Keratinocyte (primary cell): ENCODE measurements around the gene PTPN4.

Experiments used
- EZH2 ChIP-seq: IDR thresholded peaks from one replicate; pipeline ENCODE4 v1.6.1; 2012; ENCODE audit warnings: inconsistent platforms, mild to moderate bottlenecking, low read length, moderate library complexity
- TF ChIP-seq, protein P1 (sequence below), 3 experiments: IDR thresholded peaks in 1 of 3; conservative IDR thresholded peaks in 1 of 3; optimal IDR thresholded peaks in 1 of 3; 2 replicates in 2 of 3; 3 replicates in 1 of 3; pipeline versions ENCODE3 to v1.5.1; 2011; ENCODE audit warnings: low read length in 3 of 3, mild to moderate bottlenecking in 3 of 3, moderate library complexity in 2 of 3, control low read depth in 1 of 3, inconsistent platforms in 1 of 3; ENCODE audit not compliant: insufficient read depth in 2 of 3; ENCODE audit errors: extremely low read depth in 1 of 3

GRCh38 chr2:119823734-119824334 lies 64.1 kb downstream of the PTPN4 start:
- TF ChIP-seq, protein P1, sequence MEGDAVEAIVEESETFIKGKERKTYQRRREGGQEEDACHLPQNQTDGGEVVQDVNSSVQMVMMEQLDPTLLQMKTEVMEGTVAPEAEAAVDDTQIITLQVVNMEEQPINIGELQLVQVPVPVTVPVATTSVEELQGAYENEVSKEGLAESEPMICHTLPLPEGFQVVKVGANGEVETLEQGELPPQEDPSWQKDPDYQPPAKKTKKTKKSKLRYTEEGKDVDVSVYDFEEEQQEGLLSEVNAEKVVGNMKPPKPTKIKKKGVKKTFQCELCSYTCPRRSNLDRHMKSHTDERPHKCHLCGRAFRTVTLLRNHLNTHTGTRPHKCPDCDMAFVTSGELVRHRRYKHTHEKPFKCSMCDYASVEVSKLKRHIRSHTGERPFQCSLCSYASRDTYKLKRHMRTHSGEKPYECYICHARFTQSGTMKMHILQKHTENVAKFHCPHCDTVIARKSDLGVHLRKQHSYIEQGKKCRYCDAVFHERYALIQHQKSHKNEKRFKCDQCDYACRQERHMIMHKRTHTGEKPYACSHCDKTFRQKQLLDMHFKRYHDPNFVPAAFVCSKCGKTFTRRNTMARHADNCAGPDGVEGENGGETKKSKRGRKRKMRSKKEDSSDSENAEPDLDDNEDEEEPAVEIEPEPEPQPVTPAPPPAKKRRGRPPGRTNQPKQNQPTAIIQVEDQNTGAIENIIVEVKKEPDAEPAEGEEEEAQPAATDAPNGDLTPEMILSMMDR (optimal IDR thresholded peaks at IDR 0.05 in 1 of 3, IDR thresholded peaks at IDR 0.05 in 1 of 3, conservative IDR thresholded peaks at IDR 0.05 in 1 of 3; ENCODE audit: extremely low read depth in 1 of 3, insufficient read depth in 2 of 3, low read length in 3 of 3): peak; percentile 46 to 61 (median 54)
- TF ChIP-seq EZH2: no peak
